GM20431 (cell line): ENCODE data around the gene CLCN1.

Source experiments
- in situ Hi-C: fragments of 300-500 bp; cut with MseI, MboI; formaldehyde crosslinking; loops from one replicate; pipeline ENCODE4 v1.15.0; 2020; ENCODE audit warnings: low sequenced_read_pairs; ENCODE audit not compliant: unreplicated experiment

CLCN1 gene

DNA sequence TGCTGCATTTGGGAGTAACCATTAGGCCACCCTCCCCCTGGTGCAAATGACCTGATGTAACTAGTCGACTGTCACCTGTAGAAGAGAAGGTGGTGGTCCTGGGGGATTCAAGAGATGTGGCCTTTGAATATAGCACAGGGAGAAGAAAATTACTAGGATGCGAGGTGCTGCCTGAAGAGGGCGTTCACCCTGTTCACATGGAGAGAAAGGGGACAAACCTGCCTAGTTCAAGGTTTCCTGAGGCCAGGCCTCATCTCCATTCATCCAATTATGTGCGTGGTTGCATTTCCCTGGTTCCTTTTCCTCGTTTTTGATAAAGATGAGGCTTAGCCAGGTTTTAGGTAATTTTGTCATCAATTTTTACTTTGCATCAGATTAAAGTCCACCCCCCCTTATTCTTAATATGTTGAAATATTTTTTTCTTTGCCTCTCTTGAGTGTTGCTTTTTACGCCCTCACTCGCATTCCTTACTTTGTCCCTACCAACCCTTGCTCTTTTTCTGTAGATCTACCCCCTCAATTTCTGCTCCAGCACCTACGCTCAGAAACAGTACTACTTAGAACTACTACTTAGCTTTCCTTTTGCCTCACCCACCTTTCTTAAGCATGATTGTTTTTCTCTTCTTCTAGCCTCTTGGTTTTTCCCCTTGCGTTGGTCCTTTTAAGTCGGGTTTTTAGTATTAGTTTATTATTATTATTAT is 13.7 kb downstream of the CLCN1 start:
- in situ Hi-C loops = no loop called here

DNA sequence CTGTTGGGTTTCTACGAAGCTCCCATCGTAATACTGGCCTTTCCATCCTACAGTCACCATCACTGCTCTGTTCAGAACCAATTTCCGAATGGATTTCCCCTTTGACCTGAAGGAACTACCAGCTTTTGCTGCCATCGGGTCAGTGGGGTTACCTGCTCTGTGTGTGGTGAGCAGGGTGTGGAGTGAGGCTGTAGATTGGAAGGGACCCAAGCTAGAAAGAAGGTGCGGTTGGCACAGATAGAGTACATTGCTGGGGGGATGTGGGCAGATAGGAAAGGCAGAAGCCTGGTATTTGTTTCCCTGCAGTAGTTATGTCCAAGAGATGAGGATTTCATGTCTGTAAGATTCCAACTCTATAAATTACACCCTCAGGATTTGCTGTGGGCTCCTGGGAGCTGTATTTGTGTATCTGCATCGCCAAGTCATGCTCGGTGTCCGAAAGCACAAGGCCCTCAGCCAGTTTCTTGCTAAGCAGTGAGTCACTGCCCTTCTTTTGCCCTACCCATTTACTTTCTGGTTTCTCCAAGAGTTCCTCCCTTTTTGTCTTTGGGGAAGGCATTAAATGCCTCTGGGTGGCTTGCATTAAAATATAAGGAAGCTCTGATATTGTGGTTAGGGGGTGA is 15.4 kb downstream of the CLCN1 start:
- in situ Hi-C loops = no loop called here

GRCh38 chr7:143334244-143334643 is 18.3 kb downstream of the CLCN1 start:
- in situ Hi-C loops = no loop called here

GRCh38 chr7:143337216-143337615 is 21.3 kb downstream of the CLCN1 start:
- in situ Hi-C loops = no loop called here

GRCh38 chr7:143341842-143342241 is 25.9 kb downstream of the CLCN1 start:
- in situ Hi-C loops = no loop called here

GRCh38 chr7:143343596-143343995 is 27.7 kb downstream of the CLCN1 start:
- in situ Hi-C loops = no loop called here

GRCh38 chr7:143345428-143345900 is 29.6 kb downstream of the CLCN1 start:
- in situ Hi-C loops = no loop called here

DNA sequence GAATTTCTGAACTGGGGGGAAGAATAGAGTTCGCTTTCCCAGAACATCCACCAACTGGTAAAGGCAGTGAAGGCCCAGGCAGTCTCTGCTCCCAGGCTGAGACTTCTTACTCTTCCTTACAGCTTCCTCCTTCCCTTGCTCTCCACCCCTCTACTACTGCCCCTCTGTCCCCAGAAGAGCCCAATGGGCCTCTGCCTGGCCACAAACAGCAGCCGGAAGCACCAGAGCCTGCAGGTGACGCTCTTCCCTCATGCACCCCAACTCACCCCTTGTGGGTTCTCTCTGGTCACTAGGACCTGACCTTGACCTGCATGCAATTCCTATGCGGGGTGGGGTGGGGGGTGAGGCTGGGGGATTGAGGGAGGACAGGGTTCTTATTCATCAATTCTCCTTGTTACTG is 30.1 kb downstream of the CLCN1 start:
- in situ Hi-C loops = no loop called here

GRCh38 chr7:143347950-143348349 is 32.0 kb downstream of the CLCN1 start:
- in situ Hi-C loops = no loop called here

DNA sequence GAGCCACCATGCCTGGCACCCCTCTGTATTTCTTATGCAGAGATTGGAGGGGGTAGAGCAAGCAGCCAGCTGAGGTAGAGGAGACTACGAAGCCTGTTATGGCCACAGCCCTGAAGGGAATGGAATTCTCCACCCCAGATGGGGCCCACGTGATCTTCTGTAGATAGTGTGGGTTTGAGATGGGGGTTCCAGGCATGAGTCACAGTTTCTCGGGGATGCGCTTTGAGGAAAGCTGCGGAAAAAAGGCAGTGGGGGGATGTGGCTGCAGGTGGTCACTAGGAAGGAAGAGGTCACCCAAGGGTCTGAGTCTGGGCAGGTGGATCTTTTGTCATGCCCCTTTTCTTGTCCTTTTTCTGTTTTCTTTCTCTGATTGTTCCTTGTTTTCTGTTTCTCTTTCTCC is 35.1 kb downstream of the CLCN1 start:
- in situ Hi-C loops = no loop called here

GRCh38 chr7:143351574-143351973 is 35.7 kb downstream of the CLCN1 start:
- in situ Hi-C loops = no loop called here

GRCh38 chr7:143352531-143353002 is 36.7 kb downstream of the CLCN1 start:
- in situ Hi-C loops = no loop called here

- in situ Hi-C loops = no loop called here
Measured at GRCh38 chr7:143354376-143354775, 38.5 kb downstream of the CLCN1 start.

DNA sequence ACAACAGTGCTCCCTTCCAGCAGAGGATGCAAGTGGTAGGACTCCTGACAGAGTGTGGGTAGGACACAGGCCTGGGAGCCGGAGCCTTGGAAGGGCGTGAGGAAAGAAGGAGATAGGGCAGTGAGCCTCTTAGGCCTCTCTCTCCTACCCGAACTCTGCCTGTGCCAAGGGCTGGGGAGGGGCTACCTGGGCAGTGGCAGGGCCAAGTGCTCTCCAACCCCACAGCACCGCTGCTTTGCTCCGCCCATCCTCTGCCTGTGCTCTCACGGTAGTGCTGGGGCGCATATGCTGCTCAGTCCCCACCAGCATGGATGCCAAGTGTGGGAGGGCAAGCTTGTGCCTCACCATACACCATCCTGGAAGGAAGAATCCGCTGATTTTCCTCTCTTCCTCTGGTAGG is 39.1 kb downstream of the CLCN1 start:
- in situ Hi-C loops = no loop called here

DNA sequence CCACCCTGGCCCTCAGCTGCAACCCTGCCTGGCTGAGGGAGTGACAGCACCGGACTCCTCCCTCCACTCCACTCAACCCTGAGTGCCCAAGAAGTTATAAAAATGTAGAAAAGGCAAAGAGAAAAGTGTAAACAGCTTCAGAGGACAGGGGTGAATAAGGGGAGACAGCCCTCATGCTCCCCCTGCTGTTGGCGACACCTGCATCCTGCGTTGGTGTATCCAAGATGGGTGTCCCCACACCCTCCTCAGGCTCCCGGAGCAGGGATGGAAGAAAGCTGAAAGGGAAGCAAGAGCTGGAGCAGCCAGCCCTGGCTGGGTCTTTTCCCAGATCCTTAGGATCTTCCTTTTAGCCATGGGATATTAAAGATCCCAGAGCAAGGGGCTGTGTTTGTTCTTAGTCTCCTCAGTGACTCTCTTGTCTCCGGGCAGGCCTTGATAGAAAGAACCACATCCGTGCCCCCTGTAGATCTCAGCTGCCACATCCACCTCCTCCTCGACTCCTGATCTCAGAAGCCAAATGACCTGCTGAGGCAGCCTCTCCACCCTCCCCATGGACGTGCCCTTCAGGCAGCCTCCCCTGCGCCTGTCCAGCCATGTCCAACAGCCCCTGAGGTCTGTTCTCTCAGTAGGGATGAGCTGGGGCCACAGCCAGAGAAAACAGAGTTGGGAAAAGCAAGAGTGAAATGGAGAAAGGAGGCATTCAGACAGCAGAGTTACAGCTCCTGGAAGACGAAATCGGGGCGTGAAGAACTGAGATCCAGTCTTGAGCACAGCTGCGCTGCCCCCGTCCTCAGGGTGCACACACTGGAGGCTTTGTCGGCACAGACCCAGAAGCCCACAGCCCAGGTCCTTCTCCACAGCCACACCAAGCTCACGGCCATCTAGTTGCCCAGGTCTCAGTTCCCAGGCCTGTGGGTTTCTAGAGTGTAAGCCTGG is 39.8 kb downstream of the CLCN1 start:
- in situ Hi-C loops = no loop called here

GRCh38 chr7:143356414-143357050 is 40.6 kb downstream of the CLCN1 start:
- in situ Hi-C loops = no loop called here

DNA sequence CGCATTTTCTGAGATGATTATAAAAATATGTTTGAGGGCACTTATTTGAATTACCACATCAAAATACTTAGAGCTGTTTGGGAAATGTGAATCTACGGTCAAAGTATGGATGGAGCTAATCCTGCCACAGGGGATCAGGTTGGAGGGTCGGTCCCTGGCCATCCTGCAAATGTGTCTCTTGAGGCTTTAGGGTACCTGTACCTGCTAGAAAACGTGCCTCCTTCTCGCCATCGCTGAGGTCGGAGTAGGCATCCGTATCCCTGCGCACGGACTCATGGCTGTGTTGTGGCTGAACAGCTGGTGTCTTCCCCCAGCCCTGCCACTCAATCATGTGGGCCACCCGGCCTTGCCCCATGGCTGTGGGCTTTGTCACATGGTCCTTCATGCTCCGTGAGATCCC is 42.7 kb downstream of the CLCN1 start:
- in situ Hi-C loops = no loop called here

DNA sequence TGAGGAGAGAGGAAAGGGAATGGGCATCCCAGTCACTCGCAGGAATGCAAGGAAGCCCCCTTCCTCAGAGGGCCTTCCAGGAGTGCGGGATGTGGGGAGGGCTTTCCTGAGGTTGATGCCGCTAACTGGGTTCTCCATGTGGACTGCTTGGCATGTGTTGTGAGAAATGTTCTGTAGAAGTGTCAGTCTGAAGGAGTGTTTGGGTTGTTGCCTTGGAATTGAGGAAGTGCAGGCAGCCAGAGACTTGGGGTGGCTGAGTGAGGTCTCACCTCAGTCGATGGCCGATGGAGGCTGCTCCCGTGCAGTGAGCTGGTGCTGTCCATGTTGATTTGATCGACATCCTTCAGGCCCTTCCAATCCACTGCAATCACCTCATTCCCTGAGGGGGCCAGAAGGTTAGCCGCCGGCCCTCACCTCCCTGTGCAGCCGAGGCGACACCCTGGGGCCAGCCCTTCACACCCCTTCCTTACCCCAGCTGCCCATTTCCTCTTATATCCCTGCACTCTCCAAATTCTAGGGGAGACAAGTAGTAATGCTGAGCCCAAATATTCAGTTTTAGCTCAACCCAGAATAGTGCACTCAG is 44.0 kb downstream of the CLCN1 start:
- in situ Hi-C loops = no loop called here

DNA sequence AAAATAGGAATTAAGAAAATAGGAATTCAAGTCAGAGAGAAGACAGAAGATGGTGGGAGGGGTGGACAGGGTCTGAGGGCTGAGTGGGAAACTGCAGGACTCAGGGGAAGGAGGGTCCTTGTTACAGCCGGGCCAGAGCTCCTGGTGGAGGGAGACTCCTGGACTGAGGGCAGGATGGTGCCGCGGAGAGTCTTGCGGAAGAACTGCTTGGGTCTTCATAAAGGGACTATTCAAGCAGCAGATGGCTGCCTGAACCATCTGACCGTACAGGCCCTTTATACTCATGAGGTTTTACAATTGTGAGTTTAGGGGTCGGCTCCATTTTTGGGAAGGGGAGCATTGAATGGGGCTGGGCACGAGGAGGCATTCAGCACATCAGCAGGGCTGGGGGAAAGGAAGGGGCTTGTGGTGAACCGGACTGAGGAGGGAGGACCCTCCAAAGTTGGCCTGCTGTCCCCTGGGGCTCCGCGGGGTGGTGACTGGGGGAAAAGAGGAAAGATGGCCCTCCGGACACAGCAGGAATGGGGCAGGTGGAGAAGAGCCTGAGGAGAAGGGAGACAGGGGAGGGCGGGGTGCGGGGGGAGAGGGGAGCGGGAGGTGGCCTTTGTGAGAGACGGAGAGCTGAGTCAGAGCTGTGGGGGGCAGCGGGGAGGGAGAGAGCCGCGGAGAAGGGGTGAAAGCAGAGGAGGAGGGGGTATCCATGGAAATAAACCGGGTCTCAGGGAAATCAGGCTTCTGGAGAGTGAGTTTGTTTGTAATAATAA is 45.1 kb downstream of the CLCN1 start:
- in situ Hi-C loops = no loop called here
